ENCODE data around the gene ZG16B.

- TF ChIP-seq CTCF (IDR thresholded peaks at IDR 0.05) (no peak), EZH2phosphoT487 (IDR thresholded peaks at IDR 0.05) (peak; percentile 26), EZH2 (IDR thresholded peaks at IDR 0.05) (peak; percentile 39)
These were observed 27.5 kb downstream of the ZG16B start, which contains the start of gene PRSS22 for GRCh38 chr16:2857451-2858244.
